IMR-90 (cell line): Measurements from ENCODE around the gene COPS7B. TPM values are rescaled to one million over a fixed set of nuclear protein-coding genes. Genes with fewer than 3 reads are reported as not detected.

ENCODE experiments used
- ATAC-seq: fragments of 200-7000 bp; cut with Tn5 transposase; 2 replicates; pipeline ENCODE4 v1.9.1; 2020; ENCODE audit warnings: low read depth, mild to moderate bottlenecking, moderate library complexity
- BruUV-seq: library from RNA; stranded (reverse); fragments of 400-500 nt; replicated peaks from 2 replicates; lab custom pipeline; 2021; lab: Mats Ljungman, UMichigan
- CTCF ChIA-PET: fragments of 300-600 bp; formaldehyde crosslinking; extraction: SDS; loops from one replicate; lab custom pipeline; 2021; ENCODE audit warnings: antibody characterized with exemption; lab: Yijun Ruan, JAX
- POLR2A ChIA-PET: fragments of 300-600 bp; sonication (Branson Sonifier 250); formaldehyde crosslinking; loops from one replicate; lab custom pipeline; 2022; ENCODE audit warnings: antibody characterized with exemption; ENCODE audit not compliant: unreplicated experiment; lab: Charles Lee
- DNase-seq: peaks from one replicate; pipeline ENCODE4 v3.0.0; 2013
- H2AFZ ChIP-seq: replicated peaks from 2 replicates; pipeline ENCODE3; 2013; ENCODE audit warnings: low read length, mild to moderate bottlenecking; ENCODE audit not compliant: poor library complexity
- H2AK5ac ChIP-seq: 2 replicates; pipeline ENCODE4 v1.6.1; 2013; ENCODE audit warnings: low read depth, low read length, inconsistent platforms
- H2AK9ac ChIP-seq: replicated peaks from 2 replicates; pipeline ENCODE3; 2013; ENCODE audit warnings: mild to moderate bottlenecking, low read depth, low read length, moderate library complexity; ENCODE audit not compliant: poor library complexity
- H2BK120ac ChIP-seq: 2 replicates; pipeline ENCODE4 v1.6.1; 2013; ENCODE audit warnings: low read depth, low read length, inconsistent platforms
- H2BK15ac ChIP-seq: 3 replicates; pipeline ENCODE4 v1.6.1; 2013; ENCODE audit warnings: low read depth, low read length, inconsistent platforms
- H2BK20ac ChIP-seq: 2 replicates; pipeline ENCODE4 v1.6.1; 2013; ENCODE audit warnings: low read depth, mild to moderate bottlenecking, inconsistent platforms, low read length, moderate library complexity
- H2BK5ac ChIP-seq: 2 replicates; pipeline ENCODE4 v1.6.1; 2013; ENCODE audit warnings: mild to moderate bottlenecking, low read depth, low read length, inconsistent platforms; ENCODE audit not compliant: poor library complexity, severe bottlenecking
- H3K14ac ChIP-seq: replicated peaks from 2 replicates; pipeline ENCODE4 v1.6.1; 2013; ENCODE audit warnings: low read depth, low read length, inconsistent platforms
- H3K18ac ChIP-seq: 2 replicates; pipeline ENCODE4 v1.6.1; 2013; ENCODE audit warnings: low read depth, low read length, control low read depth
- H3K23ac ChIP-seq: 2 replicates; pipeline ENCODE4 v1.6.1; 2013; ENCODE audit warnings: low read depth, low read length, inconsistent platforms
- H3K27ac ChIP-seq: 2 replicates; pipeline ENCODE4 v1.5.1; 2013; ENCODE audit warnings: mild to moderate bottlenecking, control low read depth, low read length; ENCODE audit not compliant: insufficient read depth
- H3K27me3 ChIP-seq: 2 replicates; pipeline ENCODE4 v1.6.1; 2013; ENCODE audit warnings: low read length; ENCODE audit not compliant: control insufficient read depth, insufficient read depth
- H3K36me3 ChIP-seq: 2 replicates; pipeline ENCODE4 v1.6.1; 2013; ENCODE audit warnings: low read length, mixed read lengths; ENCODE audit not compliant: control insufficient read depth, insufficient read depth
- H3K4ac ChIP-seq: 2 replicates; pipeline ENCODE4 v1.6.1; 2013; ENCODE audit warnings: low read depth, low read length, inconsistent platforms
- H3K4me1 ChIP-seq: 2 replicates; pipeline ENCODE4 v1.6.1; 2013; ENCODE audit warnings: low read length, mixed read lengths; ENCODE audit not compliant: control insufficient read depth, insufficient read depth
- H3K4me2 ChIP-seq: 2 replicates; pipeline ENCODE4 v1.6.1; 2013; ENCODE audit warnings: low read depth, mild to moderate bottlenecking, control low read depth, low read length, moderate library complexity
- H3K4me3 ChIP-seq: 2 replicates; pipeline ENCODE4 v1.5.1; 2013; ENCODE audit warnings: low read depth, mild to moderate bottlenecking, control low read depth, low read length, moderate library complexity; ENCODE audit not compliant: insufficient read depth
- H3K56ac ChIP-seq: 2 replicates; pipeline ENCODE4 v1.6.1; 2013; ENCODE audit warnings: low read length, inconsistent platforms; ENCODE audit not compliant: insufficient read depth; ENCODE audit errors: extremely low read depth
- H3K79me1 ChIP-seq, 2 experiments: 2 replicates each; pipeline ENCODE4 v1.6.1; 2013; ENCODE audit warnings: low read length in 2 of 2, inconsistent platforms in 1 of 2, low read depth in 1 of 2
- H3K9ac ChIP-seq: 2 replicates; pipeline ENCODE4 v1.6.1; 2013; ENCODE audit warnings: low read depth, low read length, control low read depth
- H3K9me1 ChIP-seq: 2 replicates; pipeline ENCODE4 v1.6.1; 2013; ENCODE audit warnings: low read length, inconsistent platforms; ENCODE audit not compliant: insufficient read depth
- H3K9me3 ChIP-seq: 2 replicates; pipeline ENCODE4 v1.6.1; 2013; ENCODE audit warnings: low read length; ENCODE audit not compliant: control insufficient read depth, insufficient read depth
- H4K20me1 ChIP-seq: 2 replicates; pipeline ENCODE4 v1.6.1; 2013; ENCODE audit warnings: low read length, inconsistent platforms; ENCODE audit not compliant: insufficient read depth
- H4K5ac ChIP-seq: 2 replicates; pipeline ENCODE4 v1.6.1; 2013; ENCODE audit warnings: mild to moderate bottlenecking, low read depth, low read length, control low read depth
- H4K8ac ChIP-seq, 2 experiments: 2 replicates each; pipeline ENCODE4 v1.6.1; 2013; ENCODE audit warnings: low read depth in 2 of 2, low read length in 2 of 2, control low read depth in 1 of 2, inconsistent platforms in 1 of 2
- H4K91ac ChIP-seq: 2 replicates; pipeline ENCODE4 v1.6.1; 2013; ENCODE audit warnings: low read depth, low read length, inconsistent platforms; ENCODE audit not compliant: insufficient read depth
- CHD1 ChIP-seq: IDR thresholded peaks from 2 replicates; pipeline ENCODE4 v1.6.1; 2012; ENCODE audit warnings: low read depth, low read length, improper control_type of control experiment
- MAZ ChIP-seq: IDR thresholded peaks from 2 replicates; pipeline ENCODE4 v1.6.1; 2012; ENCODE audit warnings: low read depth, mild to moderate bottlenecking, low read length, improper control_type of control experiment, moderate library complexity, borderline replicate concordance
- POLR2A ChIP-seq: IDR thresholded peaks from 2 replicates; pipeline ENCODE4 v1.6.1; 2012; ENCODE audit warnings: mild to moderate bottlenecking, low read depth, low read length
- RCOR1 ChIP-seq: IDR thresholded peaks from 2 replicates; pipeline ENCODE4 v1.6.1; 2012; ENCODE audit warnings: mild to moderate bottlenecking, low read length, improper control_type of control experiment; ENCODE audit not compliant: insufficient replicate concordance
- WGBS, 2 experiments: methylation state at CpG; one replicate each; pipeline versions ENCODE4 v1.1.5 to v1.1.7; 2013; ENCODE audit warnings: missing lambda C conversion rate in 2 of 2; ENCODE audit not compliant: insufficient read length in 1 of 2; ENCODE audit errors: extremely low coverage in 2 of 2; 5-methylcytosine and 5-hydroxymethylcytosine counted together
- dilution Hi-C: fragments of 300-500 bp; cut with HindIII; formaldehyde crosslinking; loops from one replicate; pipeline ENCODE4 v1.14.3; 2018; ENCODE audit warnings: low sequenced_read_pairs; ENCODE audit not compliant: unreplicated experiment
- in situ Hi-C: fragments of 300-500 bp; cut with MboI; formaldehyde crosslinking; loops from 3 replicates; pipeline ENCODE4 v1.14.3; 2019; ENCODE audit warnings: low sequenced_read_pairs, inconsistent platforms, mixed read lengths
- intact Hi-C: fragments of 100-400 bp; cut with micrococcal nuclease; formaldehyde crosslinking; loops from 2 replicates; pipeline ENCODE4 v1.10.0; 2022
- polyA plus RNA-seq, 3 experiments: library from polyadenylated mRNA; depleted of rRNA; stranded (reverse); fragments of >200 nt; gene quantifications; 2 replicates each; pipeline ENCODE4 v1.2.3, GENCODE V29; 2012; ENCODE audit warnings: low replicate concordance in 1 of 3
- total RNA-seq: library from RNA; depleted of rRNA; stranded (reverse); fragments of >200 nt; gene quantifications from 2 replicates; pipeline ENCODE4 v1.2.3, GENCODE V29; 2012

COPS7B gene
- total and polyA plus RNA-seq, 2 of the 4 experiments (the other 2 are of a cell fraction) = 23.1 to 54.1 TPM

DNA sequence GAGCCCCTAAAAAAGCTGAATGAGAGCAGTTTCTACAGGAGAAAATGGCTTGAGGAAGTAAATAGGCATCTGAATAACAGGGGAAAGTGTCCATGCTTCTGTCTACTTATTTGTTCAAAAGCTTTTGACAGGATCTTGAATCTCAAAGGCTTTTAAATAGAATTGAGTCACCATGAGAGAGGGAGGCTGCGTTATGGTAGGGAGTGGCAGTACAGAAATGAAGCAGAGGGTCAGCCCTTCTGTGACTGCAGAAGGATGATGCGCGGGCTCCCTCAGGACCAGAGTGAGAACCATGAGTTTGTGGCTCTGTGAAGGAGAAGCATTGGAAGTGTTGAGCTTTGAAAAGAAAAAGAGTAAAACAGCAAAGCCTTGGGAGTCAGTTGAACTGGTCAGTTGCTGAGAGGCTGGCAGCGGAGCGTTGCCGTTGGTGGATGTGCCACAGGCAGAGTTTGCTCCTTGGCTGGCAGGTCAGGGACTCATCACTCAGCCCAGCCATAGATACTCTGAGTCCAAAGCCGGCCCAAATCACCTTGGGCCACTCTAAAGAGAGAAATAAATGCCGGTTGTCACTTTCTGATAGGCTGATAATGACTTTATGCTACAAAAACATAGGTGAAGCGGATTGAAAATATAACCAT, 17.4 kb downstream of the COPS7B start:
- H4K20me1 ChIP-seq = peaks cover 3% of the 10 kb centered on the region; the same call in 1 of the 2 replicates
- POLR2A ChIA-PET = no interaction called here
- H3K9ac ChIP-seq = no peak overlapping the region
- CTCF ChIA-PET = no interaction called here
- H3K36me3 ChIP-seq = peaks cover 30% of the 10 kb centered on the region
- 0 out of 2 replicates have a peak, but pooled peaks cover 2% of the 10 kb centered on the region for H3K9me1 ChIP-seq
- no peaks in the 10 kb centered on the region for H3K27me3 ChIP-seq
- no peak overlapping the region for H3K27ac ChIP-seq
- H2AK5ac ChIP-seq = no peak overlapping the region
- no TSS peak for BruUV-seq
- H3K79me1 ChIP-seq = peaks cover 19 to 35% of the 10 kb centered on the region in 2 experiments
- in situ Hi-C loops (no loop called here), dilution Hi-C loops (no loop called here), intact Hi-C loops (loop anchor here (5.0 kb wide), 1 partner anchor 49 kb away; no protein-coding TSS in a partner anchor)
- DNase-seq = no peak
- no peak overlapping the region for H3K4ac ChIP-seq
- no peak overlapping the region for H3K14ac ChIP-seq
- no peaks in the 10 kb centered on the region for H3K4me1 ChIP-seq
- H3K4me2 ChIP-seq = no peak overlapping the region
- H4K91ac ChIP-seq = no peak overlapping the region
- no peak overlapping the region for H2BK15ac ChIP-seq
- no peak overlapping the region for H3K23ac ChIP-seq
- H4K8ac ChIP-seq = no peak overlapping the region
- no peak overlapping the region for H4K5ac ChIP-seq
- no peak overlapping the region for H2BK5ac ChIP-seq
- no peaks in the 10 kb centered on the region for H3K9me3 ChIP-seq
- no peak overlapping the region for H2AFZ ChIP-seq
- H2AK9ac ChIP-seq = no peak overlapping the region
- H3K4me3 ChIP-seq = no peak overlapping the region
- H2BK120ac ChIP-seq = no peak overlapping the region
- TF ChIP-seq MAZ (no peak), RCOR1 (no peak), POLR2A (no peak), CHD1 (no peak)
- H3K56ac ChIP-seq = no peak overlapping the region
- 81% methylated on average over 4 of the region's 9 CpGs; no CpG with 5 or more reads in 1 of the 2 experiments for WGBS, 2 experiments
- H3K18ac ChIP-seq = no peak overlapping the region
- no peak overlapping the region for H2BK20ac ChIP-seq
- no peak for ATAC-seq
